Measurements from ENCODE around the gene EPHA10.

- peak in 2 of 6 experiments; percentile 4 to 8 for TF ChIP-seq CTCF (IDR thresholded peaks at IDR 0.05)
- no peak for TF ChIP-seq POLR2A (IDR thresholded peaks at IDR 0.05)
Observed at GRCh38 chr1:37793773-37794371, 29.0 kb upstream of the EPHA10 start, which contains the start of gene MANEAL.

All from esophagus squamous epithelium (tissue), 4 donors.